SK-N-SH treated with all-trans-retinoic acid at 6 μM for 48 hours (cell line): ENCODE results near the gene LRP10.

Experiments
- ATAC-seq: fragments of 200-7000 bp; cut with Tn5 transposase; 3 replicates; pipeline ENCODE4 v1.9.1; 2020; ENCODE audit warnings: mild to moderate bottlenecking, moderate library complexity
- ARNTL ChIP-seq: fragments of 450-650 bp; formaldehyde crosslinking; IDR thresholded peaks from 2 replicates; pipeline ENCODE4 v1.5.0; 2020; ENCODE audit warnings: low read depth, mild to moderate bottlenecking, moderate library complexity, borderline replicate concordance
- BACH2 ChIP-seq: fragments of 250-450 bp; sonication (Bioruptor Pico); IDR thresholded peaks from 2 replicates; pipeline ENCODE4 v1.9.0; 2021; ENCODE audit warnings: mild to moderate bottlenecking, borderline replicate concordance
- CSDC2 ChIP-seq: fragments of 250-450 bp; sonication (Bioruptor Pico); IDR thresholded peaks from 2 replicates; pipeline ENCODE4 v1.5.0; 2020; ENCODE audit warnings: mild to moderate bottlenecking, moderate library complexity
- ESRRG ChIP-seq: fragments of 250-450 bp; sonication (Bioruptor Pico); IDR thresholded peaks from 2 replicates; pipeline ENCODE4 v1.6.1; 2021; ENCODE audit warnings: mild to moderate bottlenecking
- GLIS3 ChIP-seq: fragments of 250-450 bp; sonication (Bioruptor Pico); IDR thresholded peaks from 2 replicates; pipeline ENCODE4 v1.5.0; 2020; ENCODE audit warnings: mild to moderate bottlenecking, moderate library complexity
- ISL1 ChIP-seq: fragments of 250-450 bp; sonication (Bioruptor Pico); IDR thresholded peaks from 2 replicates; pipeline ENCODE4 v2.1.2; 2022; ENCODE audit warnings: mild to moderate bottlenecking, moderate library complexity
- OSR1 ChIP-seq: fragments of 250-450 bp; sonication (Bioruptor Pico); IDR thresholded peaks from 2 replicates; pipeline ENCODE4 v1.8.0; 2022; ENCODE audit warnings: moderate library complexity, mild to moderate bottlenecking, inconsistent platforms
- PPARA ChIP-seq: fragments of 250-450 bp; sonication (Bioruptor Pico); IDR thresholded peaks from 2 replicates; pipeline ENCODE4 v1.5.0; 2020; ENCODE audit warnings: mild to moderate bottlenecking, borderline replicate concordance
- RARB ChIP-seq: fragments of 250-450 bp; sonication (Bioruptor Pico); IDR thresholded peaks from 2 replicates; pipeline ENCODE4 v1.8.0; 2021; ENCODE audit warnings: mild to moderate bottlenecking, moderate library complexity
- SNAI2 ChIP-seq: fragments of 250-450 bp; sonication (Bioruptor Pico); IDR thresholded peaks from 2 replicates; pipeline ENCODE4 v1.5.0; 2020; ENCODE audit warnings: mild to moderate bottlenecking, moderate library complexity
- TCF4 ChIP-seq: fragments of 250-450 bp; sonication (Bioruptor Pico); IDR thresholded peaks from 2 replicates; pipeline ENCODE4 v1.8.0; 2021; ENCODE audit warnings: mild to moderate bottlenecking, moderate library complexity, borderline replicate concordance
- TOX ChIP-seq: fragments of 250-450 bp; sonication (Bioruptor Pico); IDR thresholded peaks from 2 replicates; pipeline ENCODE4 v1.8.0; 2021; ENCODE audit warnings: mild to moderate bottlenecking, moderate library complexity, borderline replicate concordance
- ZC3H10 ChIP-seq: fragments of 250-450 bp; sonication (Bioruptor Pico); IDR thresholded peaks from 2 replicates; pipeline ENCODE4 v1.5.1; 2021; ENCODE audit warnings: mild to moderate bottlenecking, moderate library complexity
- ZFP3 ChIP-seq: fragments of 250-450 bp; sonication (Bioruptor Pico); IDR thresholded peaks from 2 replicates; pipeline ENCODE4 v1.5.0; 2020; ENCODE audit warnings: mild to moderate bottlenecking, moderate library complexity
- ZNF565 ChIP-seq: fragments of 450-650 bp; formaldehyde crosslinking; conservative IDR thresholded peaks from 2 replicates; pipeline ENCODE4 v1.5.0; 2020; ENCODE audit warnings: low read depth, mild to moderate bottlenecking, moderate library complexity
- ZNF70 ChIP-seq: fragments of 450-650 bp; formaldehyde crosslinking; IDR thresholded peaks from 2 replicates; pipeline ENCODE4 v1.5.0; 2020; ENCODE audit warnings: mild to moderate bottlenecking, moderate library complexity
- TF ChIP-seq, protein P1 (sequence below): fragments of 250-450 bp; sonication (Bioruptor Pico); IDR thresholded peaks from 2 replicates; pipeline ENCODE4 v1.5.1; 2020; ENCODE audit warnings: low read depth, mild to moderate bottlenecking, moderate library complexity
- TF ChIP-seq, protein P2 (sequence below): fragments of 250-450 bp; sonication (Bioruptor Pico); IDR thresholded peaks from 2 replicates; pipeline ENCODE4 v1.5.0; 2020; ENCODE audit warnings: mild to moderate bottlenecking, moderate library complexity
- TF ChIP-seq, protein P3 (sequence below): fragments of 250-450 bp; sonication (Bioruptor Pico); IDR thresholded peaks from 2 replicates; pipeline ENCODE4 v1.8.0; 2020; ENCODE audit warnings: mild to moderate bottlenecking, moderate library complexity, borderline replicate concordance
- TF ChIP-seq, protein P4 (sequence below): fragments of 250-450 bp; sonication (Bioruptor Pico); IDR thresholded peaks from 2 replicates; pipeline ENCODE4 v1.5.1; 2021; ENCODE audit warnings: mild to moderate bottlenecking, moderate library complexity
- TF ChIP-seq, protein P5 (sequence below): fragments of 250-450 bp; sonication (Bioruptor Pico); IDR thresholded peaks from 2 replicates; pipeline ENCODE4 v1.8.0; 2021; ENCODE audit warnings: low read depth, mild to moderate bottlenecking, moderate library complexity, borderline replicate concordance

Gene LRP10

DNA sequence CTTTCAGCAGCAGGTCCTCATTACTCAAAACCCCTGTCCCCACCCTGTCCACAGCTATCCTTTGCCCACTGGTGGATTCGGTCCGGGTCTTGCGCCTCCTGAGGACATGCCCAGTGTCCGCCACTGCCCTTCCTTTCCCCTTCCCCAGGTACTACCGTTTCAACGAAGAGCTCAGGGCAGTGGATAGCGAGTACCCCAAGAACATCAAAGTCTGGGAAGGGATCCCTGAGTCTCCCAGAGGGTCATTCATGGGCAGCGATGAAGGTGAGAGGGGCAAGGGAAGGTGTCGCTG is 26.5 kb upstream of the LRP10 start (continued):
- TF ChIP-seq ARNTL, result no peak
- TF ChIP-seq ZFP3, result no peak
- TF ChIP-seq ZNF70 (CRISPR knock-in tag), result no peak

DNA sequence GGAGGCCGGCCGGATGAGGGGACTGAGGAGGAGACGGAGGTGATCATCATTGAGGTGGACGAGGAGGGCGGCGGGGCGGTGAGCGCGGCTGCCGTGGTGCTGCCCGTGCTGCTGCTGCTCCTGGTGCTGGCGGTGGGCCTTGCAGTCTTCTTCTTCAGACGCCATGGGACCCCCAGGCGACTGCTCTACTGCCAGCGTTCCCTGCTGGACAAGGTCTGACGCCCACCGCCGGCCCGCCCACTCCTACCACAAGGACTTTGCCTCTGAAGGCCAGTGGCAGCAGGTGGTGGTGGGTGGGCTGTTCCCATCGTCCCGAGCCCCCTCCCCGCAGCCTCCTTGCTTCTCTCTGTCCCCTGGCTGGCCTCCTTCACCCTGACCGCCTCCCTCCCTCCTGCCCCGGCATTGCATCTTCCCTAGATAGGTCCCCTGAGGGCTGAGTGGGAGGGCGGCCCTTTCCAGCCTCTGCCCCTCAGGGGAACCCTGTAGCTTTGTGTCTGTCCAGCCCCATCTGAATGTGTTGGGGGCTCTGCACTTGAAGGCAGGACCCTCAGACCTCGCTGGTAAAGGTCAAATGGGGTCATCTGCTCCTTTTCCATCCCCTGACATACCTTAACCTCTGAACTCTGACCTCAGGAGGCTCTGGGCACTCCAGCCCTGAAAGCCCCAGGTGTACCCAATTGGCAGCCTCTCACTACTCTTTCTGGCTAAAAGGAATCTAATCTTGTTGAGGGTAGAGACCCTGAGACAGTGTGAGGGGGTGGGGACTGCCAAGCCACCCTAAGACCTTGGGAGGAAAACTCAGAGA is 25.5 kb upstream of the LRP10 start:
- TF ChIP-seq GLIS3 (no peak), ZFP3 (no peak), ZC3H10 (CRISPR knock-in tag) (no peak), CSDC2 (CRISPR knock-in tag) (no peak), ARNTL (no peak), TOX (CRISPR knock-in tag) (no peak), TCF4 (no peak), RARB (CRISPR knock-in tag) (no peak), BACH2 (CRISPR knock-in tag) (no peak), ESRRG (CRISPR knock-in tag) (no peak), ISL1 (CRISPR knock-in tag) (no peak), ZNF565 (CRISPR knock-in tag) (no peak), SNAI2 (CRISPR knock-in tag) (no peak), PPARA (CRISPR knock-in tag) (no peak), ZNF70 (CRISPR knock-in tag) (no peak), OSR1 (CRISPR knock-in tag) (no peak)
- TF ChIP-seq, protein P1, sequence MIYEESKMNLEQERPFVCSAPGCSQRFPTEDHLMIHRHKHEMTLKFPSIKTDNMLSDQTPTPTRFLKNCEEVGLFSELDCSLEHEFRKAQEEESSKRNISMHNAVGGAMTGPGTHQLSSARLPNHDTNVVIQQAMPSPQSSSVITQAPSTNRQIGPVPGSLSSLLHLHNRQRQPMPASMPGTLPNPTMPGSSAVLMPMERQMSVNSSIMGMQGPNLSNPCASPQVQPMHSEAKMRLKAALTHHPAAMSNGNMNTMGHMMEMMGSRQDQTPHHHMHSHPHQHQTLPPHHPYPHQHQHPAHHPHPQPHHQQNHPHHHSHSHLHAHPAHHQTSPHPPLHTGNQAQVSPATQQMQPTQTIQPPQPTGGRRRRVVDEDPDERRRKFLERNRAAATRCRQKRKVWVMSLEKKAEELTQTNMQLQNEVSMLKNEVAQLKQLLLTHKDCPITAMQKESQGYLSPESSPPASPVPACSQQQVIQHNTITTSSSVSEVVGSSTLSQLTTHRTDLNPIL (CRISPR knock-in tag), result no peak
- TF ChIP-seq, protein P2, sequence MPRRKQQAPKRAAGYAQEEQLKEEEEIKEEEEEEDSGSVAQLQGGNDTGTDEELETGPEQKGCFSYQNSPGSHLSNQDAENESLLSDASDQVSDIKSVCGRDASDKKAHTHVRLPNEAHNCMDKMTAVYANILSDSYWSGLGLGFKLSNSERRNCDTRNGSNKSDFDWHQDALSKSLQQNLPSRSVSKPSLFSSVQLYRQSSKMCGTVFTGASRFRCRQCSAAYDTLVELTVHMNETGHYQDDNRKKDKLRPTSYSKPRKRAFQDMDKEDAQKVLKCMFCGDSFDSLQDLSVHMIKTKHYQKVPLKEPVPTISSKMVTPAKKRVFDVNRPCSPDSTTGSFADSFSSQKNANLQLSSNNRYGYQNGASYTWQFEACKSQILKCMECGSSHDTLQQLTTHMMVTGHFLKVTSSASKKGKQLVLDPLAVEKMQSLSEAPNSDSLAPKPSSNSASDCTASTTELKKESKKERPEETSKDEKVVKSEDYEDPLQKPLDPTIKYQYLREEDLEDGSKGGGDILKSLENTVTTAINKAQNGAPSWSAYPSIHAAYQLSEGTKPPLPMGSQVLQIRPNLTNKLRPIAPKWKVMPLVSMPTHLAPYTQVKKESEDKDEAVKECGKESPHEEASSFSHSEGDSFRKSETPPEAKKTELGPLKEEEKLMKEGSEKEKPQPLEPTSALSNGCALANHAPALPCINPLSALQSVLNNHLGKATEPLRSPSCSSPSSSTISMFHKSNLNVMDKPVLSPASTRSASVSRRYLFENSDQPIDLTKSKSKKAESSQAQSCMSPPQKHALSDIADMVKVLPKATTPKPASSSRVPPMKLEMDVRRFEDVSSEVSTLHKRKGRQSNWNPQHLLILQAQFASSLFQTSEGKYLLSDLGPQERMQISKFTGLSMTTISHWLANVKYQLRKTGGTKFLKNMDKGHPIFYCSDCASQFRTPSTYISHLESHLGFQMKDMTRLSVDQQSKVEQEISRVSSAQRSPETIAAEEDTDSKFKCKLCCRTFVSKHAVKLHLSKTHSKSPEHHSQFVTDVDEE, result no peak
- TF ChIP-seq, protein P3, sequence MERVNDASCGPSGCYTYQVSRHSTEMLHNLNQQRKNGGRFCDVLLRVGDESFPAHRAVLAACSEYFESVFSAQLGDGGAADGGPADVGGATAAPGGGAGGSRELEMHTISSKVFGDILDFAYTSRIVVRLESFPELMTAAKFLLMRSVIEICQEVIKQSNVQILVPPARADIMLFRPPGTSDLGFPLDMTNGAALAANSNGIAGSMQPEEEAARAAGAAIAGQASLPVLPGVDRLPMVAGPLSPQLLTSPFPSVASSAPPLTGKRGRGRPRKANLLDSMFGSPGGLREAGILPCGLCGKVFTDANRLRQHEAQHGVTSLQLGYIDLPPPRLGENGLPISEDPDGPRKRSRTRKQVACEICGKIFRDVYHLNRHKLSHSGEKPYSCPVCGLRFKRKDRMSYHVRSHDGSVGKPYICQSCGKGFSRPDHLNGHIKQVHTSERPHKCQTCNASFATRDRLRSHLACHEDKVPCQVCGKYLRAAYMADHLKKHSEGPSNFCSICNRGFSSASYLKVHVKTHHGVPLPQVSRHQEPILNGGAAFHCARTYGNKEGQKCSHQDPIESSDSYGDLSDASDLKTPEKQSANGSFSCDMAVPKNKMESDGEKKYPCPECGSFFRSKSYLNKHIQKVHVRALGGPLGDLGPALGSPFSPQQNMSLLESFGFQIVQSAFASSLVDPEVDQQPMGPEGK (CRISPR knock-in tag), result no peak
- no peak for ATAC-seq

DNA sequence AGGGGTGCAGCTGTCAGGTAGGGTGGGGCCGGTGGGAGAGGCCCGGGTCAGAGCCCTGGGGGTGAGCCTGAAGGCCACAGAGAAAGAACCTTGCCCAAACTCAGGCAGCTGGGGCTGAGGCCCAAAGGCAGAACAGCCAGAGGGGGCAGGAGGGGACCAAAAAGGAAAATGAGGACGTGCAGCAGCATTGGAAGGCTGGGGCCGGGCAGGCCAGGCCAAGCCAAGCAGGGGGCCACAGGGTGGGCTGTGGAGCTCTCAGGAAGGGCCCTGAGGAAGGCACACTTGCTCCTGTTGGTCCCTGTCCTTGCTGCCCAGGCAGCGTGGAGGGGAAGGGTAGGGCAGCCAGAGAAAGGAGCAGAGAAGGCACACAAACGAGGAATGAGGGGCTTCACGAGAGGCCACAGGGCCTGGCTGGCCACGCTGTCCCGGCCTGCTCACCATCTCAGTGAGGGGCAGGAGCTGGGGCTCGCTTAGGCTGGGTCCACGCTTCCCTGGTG is 24.7 kb upstream of the LRP10 start:
- no peak for ATAC-seq
- TF ChIP-seq, protein P4, sequence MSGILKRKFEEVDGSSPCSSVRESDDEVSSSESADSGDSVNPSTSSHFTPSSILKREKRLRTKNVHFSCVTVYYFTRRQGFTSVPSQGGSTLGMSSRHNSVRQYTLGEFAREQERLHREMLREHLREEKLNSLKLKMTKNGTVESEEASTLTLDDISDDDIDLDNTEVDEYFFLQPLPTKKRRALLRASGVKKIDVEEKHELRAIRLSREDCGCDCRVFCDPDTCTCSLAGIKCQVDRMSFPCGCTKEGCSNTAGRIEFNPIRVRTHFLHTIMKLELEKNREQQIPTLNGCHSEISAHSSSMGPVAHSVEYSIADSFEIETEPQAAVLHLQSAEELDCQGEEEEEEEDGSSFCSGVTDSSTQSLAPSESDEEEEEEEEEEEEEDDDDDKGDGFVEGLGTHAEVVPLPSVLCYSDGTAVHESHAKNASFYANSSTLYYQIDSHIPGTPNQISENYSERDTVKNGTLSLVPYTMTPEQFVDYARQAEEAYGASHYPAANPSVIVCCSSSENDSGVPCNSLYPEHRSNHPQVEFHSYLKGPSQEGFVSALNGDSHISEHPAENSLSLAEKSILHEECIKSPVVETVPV (CRISPR knock-in tag), result no peak
- TF ChIP-seq GLIS3 (no peak), RARB (CRISPR knock-in tag) (no peak)
- TF ChIP-seq, protein P5, sequence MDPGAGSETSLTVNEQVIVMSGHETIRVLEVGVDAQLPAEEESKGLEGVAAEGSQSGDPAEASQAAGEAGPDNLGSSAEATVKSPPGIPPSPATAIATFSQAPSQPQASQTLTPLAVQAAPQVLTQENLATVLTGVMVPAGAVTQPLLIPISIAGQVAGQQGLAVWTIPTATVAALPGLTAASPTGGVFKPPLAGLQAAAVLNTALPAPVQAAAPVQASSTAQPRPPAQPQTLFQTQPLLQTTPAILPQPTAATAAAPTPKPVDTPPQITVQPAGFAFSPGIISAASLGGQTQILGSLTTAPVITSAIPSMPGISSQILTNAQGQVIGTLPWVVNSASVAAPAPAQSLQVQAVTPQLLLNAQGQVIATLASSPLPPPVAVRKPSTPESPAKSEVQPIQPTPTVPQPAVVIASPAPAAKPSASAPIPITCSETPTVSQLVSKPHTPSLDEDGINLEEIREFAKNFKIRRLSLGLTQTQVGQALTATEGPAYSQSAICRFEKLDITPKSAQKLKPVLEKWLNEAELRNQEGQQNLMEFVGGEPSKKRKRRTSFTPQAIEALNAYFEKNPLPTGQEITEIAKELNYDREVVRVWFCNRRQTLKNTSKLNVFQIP (CRISPR knock-in tag), result no peak
